Activated T-cell treated with anti-CD3 and anti-CD28 coated beads, Interleukin-2, amount 50 U/mL, for 72 hours (primary cell): ENCODE data around the gene KLF13. TPM values are rescaled to one million over a fixed set of nuclear protein-coding genes. Genes with fewer than 3 reads are reported as not detected.

Experiments
- ATAC-seq, 2 donors: fragments of 150-1000 bp; cut with Tn5 transposase; replicated peaks in 1 of 2; 2 replicates each; pipeline ENCODE4 v1.10.0; 2021; ENCODE audit warnings: moderate library complexity in 2 of 2, mild to moderate bottlenecking in 1 of 2
- DNase-seq, 2 donors: peaks; one replicate each; pipeline ENCODE4 v3.0.0; 2021 to 2022; ENCODE audit warnings: mixed read lengths in 1 of 2
- H3K27ac Mint-ChIP-seq: one replicate; pipeline ENCODE4 v1.8.0; 2022; ENCODE audit warnings: mild to moderate bottlenecking, moderate library complexity, mixed read lengths
- H3K27me3 Mint-ChIP-seq: one replicate; pipeline ENCODE4 v1.8.0; 2022; ENCODE audit warnings: low read depth, mixed read lengths
- H3K36me3 Mint-ChIP-seq, 2 donors: one replicate each; pipeline ENCODE4 v1.8.0; 2022; ENCODE audit warnings: mixed read lengths in 2 of 2, mild to moderate bottlenecking in 1 of 2; ENCODE audit not compliant: insufficient read depth in 2 of 2
- H3K4me1 Mint-ChIP-seq: one replicate; pipeline ENCODE4 v1.8.0; 2022; ENCODE audit warnings: low read depth, mixed read lengths
- H3K4me3 Mint-ChIP-seq, 2 donors: one replicate each; pipeline ENCODE4 v1.8.0; 2022; ENCODE audit warnings: mild to moderate bottlenecking in 2 of 2, mixed read lengths in 2 of 2, moderate library complexity in 2 of 2
- H3K9me3 Mint-ChIP-seq, 2 donors: one replicate each; pipeline ENCODE4 v1.8.0; 2022; ENCODE audit warnings: mixed read lengths in 2 of 2
- total RNA-seq, 2 donors: library from RNA; stranded (reverse); gene quantifications; one replicate each; pipeline ENCODE4 v1.2.3, GENCODE V29; 2022

KLF13 gene
- total RNA-seq, 2 donors from 2014 or later = 260 to 273 TPM

DNA sequence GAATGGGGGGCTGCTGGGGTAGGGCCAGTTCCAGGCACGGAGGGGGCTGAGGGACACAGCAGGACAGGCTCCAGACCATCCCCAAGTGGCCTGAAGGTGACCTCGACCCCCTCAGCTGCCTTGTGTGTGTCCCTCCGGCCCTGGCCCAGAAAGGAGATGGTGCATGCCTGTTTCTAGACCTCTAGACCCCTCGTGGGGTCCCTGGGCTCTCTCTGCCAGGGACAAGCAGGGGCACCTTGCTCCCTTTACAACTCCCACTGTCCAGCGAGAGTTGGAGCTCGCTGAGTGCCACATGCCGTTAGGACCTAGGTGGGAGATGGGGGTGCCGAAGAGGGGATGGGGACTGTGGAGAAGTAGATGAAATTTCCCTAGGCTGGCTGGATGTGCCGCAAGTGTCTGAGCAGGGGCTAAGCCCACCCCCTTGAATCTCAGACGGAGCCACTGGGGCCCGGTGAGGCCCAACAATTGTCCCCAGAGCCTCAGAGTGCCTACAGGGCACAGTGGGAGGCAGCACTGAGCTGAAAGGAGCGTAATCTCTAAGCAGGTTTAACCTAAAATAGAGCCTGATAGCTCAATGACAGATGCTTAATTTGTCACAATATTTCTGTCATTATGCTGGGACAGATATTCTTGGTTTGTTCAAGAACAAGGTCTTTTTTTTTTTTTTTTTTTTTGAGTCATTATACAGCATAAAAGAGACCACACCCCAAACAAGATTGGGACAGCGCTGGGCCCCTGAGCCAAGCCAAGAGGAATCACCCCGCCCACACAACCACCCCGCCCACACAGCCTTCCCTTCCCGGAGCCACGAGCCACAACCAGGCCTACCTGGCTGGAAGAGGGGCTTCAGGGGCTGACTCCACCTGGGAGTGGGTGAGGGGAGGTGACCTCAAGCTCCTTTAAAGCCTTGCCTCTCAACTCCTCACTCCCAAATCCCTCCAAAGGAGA lies 23.6 kb upstream of the KLF13 start:
- peak in 1 of 2 donors; percentile 21 for DNase-seq
- Mint-ChIP-seq H3K27ac (no peak overlapping the region), H3K9me3 (no peaks in the 10 kb centered on the region), H3K27me3 (peaks cover 7% of the 10 kb centered on the region), H3K4me1 (peaks cover 42% of the 10 kb centered on the region), H3K36me3 (no peaks in the 10 kb centered on the region), H3K4me3 (peak overlapping the region in 1 of 2 donors; percentile 17)
- ATAC-seq = peak; percentile 54 to 60

DNA sequence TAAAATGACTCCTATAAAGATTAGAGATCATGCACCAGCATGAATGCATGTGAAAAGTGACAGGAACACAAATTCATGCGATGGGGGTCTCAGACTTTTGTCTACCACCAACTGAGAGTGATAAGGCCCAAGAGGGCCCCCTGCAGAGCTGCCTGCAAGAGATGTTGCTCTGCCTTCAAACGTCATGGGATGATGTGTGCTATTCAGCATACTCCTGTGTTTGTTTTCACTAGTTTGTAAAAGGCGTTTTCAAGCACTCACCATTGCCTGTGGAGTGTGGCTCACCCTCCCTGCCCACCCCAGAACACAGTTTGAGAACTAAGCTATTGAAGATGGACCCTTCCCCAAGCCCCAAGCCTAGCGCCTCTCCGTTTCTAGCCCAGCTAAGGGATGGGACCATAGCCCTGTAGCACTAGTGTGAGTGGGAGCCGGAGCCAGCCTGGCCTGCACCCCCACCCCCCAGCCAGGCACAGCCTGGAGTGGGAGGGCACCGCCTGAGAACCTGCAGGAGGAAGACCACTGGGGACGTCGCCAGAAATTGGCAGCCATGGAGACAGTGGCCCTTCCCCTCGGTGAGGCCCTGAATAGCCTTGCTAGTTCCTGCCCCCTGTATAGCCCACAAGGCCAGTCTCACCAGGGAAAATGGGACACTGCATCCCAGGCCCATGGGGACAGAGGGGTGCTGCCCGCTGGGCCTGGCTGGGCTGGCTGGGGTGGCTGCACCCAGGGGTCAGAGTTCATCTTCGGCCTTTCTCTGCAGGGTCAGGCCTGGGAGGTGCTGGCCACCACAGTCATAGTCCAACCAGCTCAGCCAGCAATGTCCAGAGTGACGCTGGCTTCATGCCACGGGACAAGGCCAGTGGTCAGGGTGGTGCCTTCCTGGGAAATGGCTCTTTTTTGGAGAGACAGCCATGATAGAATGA lies 22.6 kb upstream of the KLF13 start:
- H3K9me3 Mint-ChIP-seq = no peaks in the 10 kb centered on the region
- DNase-seq = no peak
- H3K4me3 Mint-ChIP-seq = peak overlapping the region in 1 of 2 donors; percentile 17
- H3K36me3 Mint-ChIP-seq = no peaks in the 10 kb centered on the region
- peak; percentile 29 to 40 for ATAC-seq
- peaks cover 7% of the 10 kb centered on the region for H3K27me3 Mint-ChIP-seq
- peaks cover 48% of the 10 kb centered on the region for H3K4me1 Mint-ChIP-seq
- H3K27ac Mint-ChIP-seq = no peak overlapping the region

DNA sequence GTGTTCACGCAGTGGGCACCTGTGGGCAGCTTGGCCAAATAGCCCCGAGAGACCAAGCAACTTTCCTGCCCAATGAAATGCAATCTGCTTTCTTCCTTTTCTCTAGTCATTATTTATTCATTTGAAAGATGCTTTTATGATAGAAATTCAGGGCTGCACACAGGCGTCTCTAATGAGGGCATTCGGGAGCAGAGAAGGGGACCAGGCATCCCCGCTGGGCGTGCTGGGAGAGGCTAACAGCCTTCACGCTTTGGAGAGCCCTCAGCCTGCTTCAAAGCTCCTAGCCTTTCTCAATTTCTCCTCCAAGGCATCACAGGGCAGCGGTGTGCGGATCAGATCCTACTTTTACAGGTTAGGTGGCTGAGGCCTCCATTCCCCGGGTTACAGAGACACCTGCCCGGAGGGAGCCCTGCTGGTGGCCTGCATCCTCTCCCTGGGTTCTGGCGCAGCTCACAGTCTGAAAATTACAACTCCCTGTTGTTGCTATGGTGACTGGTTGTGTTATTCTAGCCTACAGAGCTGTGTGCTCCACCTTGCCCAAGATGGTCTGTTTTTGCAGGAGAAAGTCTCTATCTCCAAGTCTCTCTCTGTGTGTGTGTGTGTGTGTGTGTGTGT lies 21.8 kb upstream of the KLF13 start:
- H3K27me3 Mint-ChIP-seq = peaks cover 7% of the 10 kb centered on the region
- peaks cover 54% of the 10 kb centered on the region for H3K4me1 Mint-ChIP-seq
- H3K36me3 Mint-ChIP-seq = no peaks in the 10 kb centered on the region
- ATAC-seq = no peak
- H3K9me3 Mint-ChIP-seq = no peaks in the 10 kb centered on the region
- no peak for DNase-seq
- no peak overlapping the region for H3K4me3 Mint-ChIP-seq
- no peak overlapping the region for H3K27ac Mint-ChIP-seq

DNA sequence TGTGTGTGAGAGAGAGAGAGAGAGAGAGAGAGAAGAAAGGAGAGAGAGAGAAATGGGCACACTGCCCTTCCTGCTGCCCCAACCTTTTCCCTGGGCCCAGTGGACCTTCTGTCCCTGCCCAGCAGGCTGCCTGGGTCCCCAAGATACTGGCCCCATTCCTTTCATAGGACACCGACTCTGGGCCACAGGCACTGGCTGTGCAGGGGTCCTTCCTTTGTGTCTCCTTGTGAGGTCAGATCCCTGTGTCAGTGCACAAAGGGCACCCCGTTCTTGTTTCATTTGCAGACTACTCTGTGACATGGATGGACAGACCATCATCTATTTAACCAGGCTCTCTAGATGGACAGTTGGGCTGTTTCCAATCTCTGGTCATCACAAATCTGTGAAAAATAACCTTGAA lies 21.3 kb upstream of the KLF13 start:
- DNase-seq (no peak), ATAC-seq (no peak)
- no peak overlapping the region for H3K4me3 Mint-ChIP-seq
- no peak overlapping the region for H3K27ac Mint-ChIP-seq
- no peaks in the 10 kb centered on the region for H3K36me3 Mint-ChIP-seq
- H3K27me3 Mint-ChIP-seq = peaks cover 7% of the 10 kb centered on the region
- peaks cover 58% of the 10 kb centered on the region for H3K4me1 Mint-ChIP-seq
- H3K9me3 Mint-ChIP-seq = no peaks in the 10 kb centered on the region

DNA sequence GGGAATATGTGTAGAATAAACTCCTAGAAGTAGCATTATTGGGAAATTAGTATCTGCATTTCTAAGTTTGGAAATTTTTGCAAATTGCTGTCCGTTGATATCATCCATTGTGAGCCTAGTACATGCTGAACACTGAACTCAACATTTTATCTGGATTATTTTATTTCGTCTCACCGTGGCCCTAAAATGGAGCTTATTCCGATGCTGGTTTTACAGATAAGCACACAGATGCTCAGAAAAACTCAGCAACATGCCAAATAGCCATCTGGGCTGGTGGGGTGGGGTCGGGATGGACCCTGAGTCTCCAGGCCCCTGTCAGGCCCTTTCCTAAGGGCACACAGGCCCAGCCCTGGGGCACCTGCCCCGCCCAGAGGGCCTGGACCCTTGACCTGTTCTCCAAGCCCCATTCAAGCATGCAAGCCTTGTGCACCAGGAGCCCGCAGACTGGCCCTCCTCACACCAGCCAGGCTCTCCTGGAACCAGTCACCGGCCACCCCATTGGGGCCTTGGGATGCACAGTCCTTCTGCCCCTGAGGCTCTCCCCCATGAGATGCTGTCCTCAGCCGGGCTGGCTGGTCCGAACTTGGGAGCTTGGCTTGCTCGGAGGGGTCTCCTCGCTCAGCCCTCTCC lies 20.7 kb upstream of the KLF13 start:
- H3K9me3 Mint-ChIP-seq = no peaks in the 10 kb centered on the region
- no peak overlapping the region for H3K27ac Mint-ChIP-seq
- H3K4me3 Mint-ChIP-seq = no peak overlapping the region
- no peak for DNase-seq
- H3K27me3 Mint-ChIP-seq = peaks cover 7% of the 10 kb centered on the region
- peaks cover 58% of the 10 kb centered on the region for H3K4me1 Mint-ChIP-seq
- H3K36me3 Mint-ChIP-seq = no peaks in the 10 kb centered on the region
- ATAC-seq = no peak

DNA sequence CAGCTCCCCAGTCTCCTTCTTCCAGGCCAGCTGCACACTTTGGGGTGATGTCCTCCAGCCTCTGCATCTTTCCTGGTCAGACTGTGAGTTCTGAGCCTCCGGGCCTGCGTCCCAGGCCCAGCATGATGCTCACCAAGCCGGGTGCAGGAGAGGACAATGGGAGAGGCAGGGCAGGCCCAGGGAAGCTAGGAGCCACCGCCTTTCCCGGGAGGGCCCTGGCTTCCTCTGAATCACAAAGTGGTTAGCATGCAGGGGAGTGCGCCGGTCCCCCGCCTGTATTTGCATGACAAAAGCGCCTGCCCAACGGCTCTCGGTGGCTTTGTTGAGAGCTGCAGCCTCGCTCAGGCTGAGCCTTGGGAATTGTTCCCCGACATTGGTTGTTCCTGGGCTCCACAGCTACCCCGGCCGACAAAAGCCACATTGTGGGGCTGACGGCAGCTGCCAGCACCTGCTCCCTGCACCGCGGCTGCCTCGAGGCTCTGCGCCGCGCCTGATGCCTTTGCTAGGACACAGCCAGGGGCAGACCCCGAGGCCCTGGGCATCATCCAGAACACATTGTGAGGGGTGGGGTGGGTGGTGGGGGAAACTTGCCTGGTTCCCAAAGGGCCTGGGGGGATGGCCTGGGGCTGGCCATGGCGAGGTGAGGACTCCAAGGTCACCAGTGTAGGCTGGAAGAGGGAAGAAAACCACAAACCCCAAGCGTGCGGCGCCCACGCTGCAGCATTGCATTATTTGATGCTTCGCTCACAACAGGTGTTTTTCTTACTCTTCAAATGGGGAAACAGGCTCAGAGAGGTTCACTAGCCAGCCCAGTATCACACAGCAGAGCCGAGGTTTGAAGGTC lies 20.0 kb upstream of the KLF13 start:
- H3K36me3 Mint-ChIP-seq = no peaks in the 10 kb centered on the region
- no peaks in the 10 kb centered on the region for H3K9me3 Mint-ChIP-seq
- no peak overlapping the region for H3K4me3 Mint-ChIP-seq
- H3K27me3 Mint-ChIP-seq = peaks cover 7% of the 10 kb centered on the region
- DNase-seq (no peak), ATAC-seq (no peak)
- peaks cover 58% of the 10 kb centered on the region for H3K4me1 Mint-ChIP-seq
- H3K27ac Mint-ChIP-seq = no peak overlapping the region

DNA sequence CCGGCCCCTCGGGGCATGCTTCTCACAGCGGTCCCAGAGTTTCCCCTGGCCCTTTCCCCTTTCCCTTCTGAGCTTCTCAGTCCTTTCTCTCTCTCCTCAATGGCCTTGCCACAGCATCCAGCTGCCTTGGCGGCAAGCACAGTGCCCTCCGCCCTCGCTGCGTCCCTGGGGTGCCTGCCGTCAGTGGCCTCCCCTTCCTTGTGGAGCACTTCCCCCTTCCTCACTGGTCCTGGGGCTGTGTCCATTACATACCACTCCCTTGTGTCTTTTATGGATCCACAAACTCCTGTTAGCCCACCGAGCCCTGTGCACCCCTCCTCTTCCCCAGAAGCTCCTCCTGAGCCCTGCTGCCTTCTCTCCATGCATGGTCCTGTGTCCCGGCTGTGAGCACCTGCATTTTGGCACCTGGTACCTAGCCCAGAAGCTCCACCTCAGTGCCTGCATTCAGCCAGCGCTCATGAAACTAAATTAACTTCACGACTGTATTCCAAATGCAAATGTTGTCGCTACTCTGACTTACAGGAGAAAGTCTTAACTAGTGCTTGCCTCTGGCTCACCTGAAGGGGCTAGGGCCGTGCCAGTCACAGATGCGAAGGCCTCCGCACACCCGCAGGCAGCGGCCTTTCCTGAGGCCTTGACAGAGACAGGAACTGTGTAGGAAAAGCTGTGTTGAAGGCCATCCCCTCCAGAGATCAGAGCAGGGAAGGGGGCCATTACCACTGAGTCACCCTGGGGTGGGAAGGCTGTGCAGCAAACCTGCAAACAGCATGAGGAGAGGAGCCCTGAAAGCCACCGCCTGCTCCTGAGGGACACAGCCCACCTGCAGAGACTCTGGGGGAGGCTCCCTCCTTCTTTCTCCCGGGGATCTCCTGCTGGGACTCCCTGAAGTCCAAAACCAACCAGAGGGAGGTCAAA lies 19.1 kb upstream of the KLF13 start:
- peaks cover 7% of the 10 kb centered on the region for H3K27me3 Mint-ChIP-seq
- ATAC-seq (no peak), DNase-seq (no peak)
- H3K9me3 Mint-ChIP-seq = no peaks in the 10 kb centered on the region
- peaks cover 51% of the 10 kb centered on the region for H3K4me1 Mint-ChIP-seq
- H3K4me3 Mint-ChIP-seq = no peak overlapping the region
- H3K27ac Mint-ChIP-seq = no peak overlapping the region
- H3K36me3 Mint-ChIP-seq = no peaks in the 10 kb centered on the region

DNA sequence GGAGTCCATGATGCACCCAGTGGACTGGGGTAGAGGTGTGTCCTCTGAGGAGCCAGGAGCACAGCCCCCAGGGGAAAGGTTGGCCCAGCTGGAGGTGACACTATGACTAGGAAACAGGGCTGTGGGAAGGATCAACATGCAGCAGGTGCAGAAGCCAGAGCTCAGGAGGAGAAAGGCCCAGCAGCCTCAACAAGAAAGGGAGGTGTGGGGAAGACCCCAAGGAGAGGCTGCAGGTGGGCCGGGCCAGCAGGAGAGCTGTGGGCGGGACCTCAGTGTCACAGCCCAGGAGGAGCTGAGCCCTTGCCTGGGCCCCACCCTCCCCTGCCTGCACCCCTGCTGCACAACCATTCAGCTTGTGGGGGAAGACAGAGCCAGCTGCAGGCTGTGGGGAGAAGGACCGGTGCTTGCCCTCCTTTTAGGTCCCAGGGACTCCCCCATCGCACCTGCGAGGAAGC lies 18.4 kb upstream of the KLF13 start:
- Mint-ChIP-seq H3K27me3 (peaks cover 7% of the 10 kb centered on the region), H3K9me3 (no peaks in the 10 kb centered on the region), H3K36me3 (peaks cover 0 to 2% of the 10 kb centered on the region in 2 donors), H3K4me1 (peaks cover 44% of the 10 kb centered on the region), H3K4me3 (peak overlapping the region in 1 of 2 donors; percentile 22), H3K27ac (no peak overlapping the region)
- ATAC-seq (peak; percentile 42 to 43), DNase-seq (peak in 1 of 2 donors; percentile 17)

DNA sequence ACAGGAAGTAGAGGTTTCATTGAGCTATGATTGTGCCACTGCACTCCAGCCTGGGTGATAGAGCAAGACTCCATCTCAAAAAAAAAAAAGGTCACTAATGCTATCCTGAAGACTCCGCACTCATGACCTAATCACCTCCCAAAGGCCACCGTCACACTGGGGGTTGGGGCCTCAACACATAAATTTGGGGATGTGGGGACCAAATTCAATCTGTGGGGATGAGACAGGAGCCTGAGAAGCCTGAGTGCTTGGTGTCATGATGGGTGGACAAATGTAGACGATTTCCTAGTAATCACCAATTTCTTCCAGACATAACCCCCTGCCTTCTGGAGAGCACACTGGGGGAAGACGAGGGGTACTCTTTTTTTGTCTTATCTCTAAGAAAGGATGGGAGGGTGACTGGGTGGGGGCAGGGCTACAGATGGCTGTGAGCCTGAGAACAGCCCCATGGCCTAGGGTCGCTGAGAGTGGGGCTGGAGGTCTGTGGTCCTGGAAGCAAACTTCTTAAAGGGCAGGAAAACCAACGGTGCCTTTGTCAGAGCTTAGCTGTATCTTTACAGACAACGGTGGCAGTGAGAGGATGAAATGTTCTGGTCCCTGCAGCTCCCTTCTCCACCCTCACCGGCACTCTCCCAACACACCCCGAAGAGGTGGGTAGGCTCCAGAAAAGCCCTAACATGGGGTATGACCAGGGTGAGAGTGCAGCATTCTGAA lies 16.6 kb upstream of the KLF13 start:
- Mint-ChIP-seq H3K27me3 (peaks cover 7% of the 10 kb centered on the region), H3K27ac (no peak overlapping the region)

DNA sequence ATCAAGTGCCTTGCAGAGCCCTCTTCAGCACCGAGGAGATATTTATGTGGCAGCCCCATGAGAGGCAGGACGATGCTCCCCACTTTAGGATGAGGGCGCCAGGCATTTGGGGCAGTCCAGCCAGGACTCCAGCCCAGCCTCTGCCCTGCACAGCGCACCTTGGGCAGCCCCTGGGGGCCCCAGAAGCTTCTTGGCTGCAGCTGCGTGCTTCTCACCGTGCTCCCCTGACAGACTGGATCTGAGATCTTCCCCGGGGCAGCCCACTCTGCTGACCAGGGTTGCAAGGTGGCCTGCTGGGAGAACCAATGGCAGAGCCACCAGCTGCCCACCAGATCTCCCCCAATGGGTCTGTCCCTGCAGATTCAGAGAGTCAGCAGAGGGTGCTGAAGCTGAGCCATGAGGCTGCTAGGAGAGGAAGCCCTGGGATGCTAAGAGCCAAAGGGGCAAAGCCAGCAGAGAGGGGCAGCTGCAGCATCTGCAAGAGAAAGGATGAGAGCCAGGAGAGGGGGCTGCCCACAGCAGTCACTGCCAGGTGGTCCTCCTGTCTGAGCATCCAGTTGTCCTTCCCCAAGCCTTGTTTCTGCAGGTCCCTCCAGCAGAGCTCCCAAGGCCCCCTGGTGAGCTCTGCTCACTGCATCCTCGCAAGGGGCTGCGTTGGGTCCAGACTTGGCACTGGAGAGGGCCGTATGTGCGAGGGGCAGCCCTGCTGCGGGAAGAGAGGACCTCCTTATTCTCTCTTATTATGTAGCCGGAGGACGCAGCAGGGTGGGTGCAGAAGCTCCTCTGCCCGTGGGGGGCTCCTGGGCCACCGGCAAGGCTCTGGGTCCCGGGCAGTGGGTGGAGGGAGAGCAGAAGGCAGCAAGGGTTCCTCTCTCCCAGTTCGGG lies 14.7 kb upstream of the KLF13 start:
- no peak for ATAC-seq
- no peak for DNase-seq
- Mint-ChIP-seq H3K27me3 (peaks cover 7% of the 10 kb centered on the region), H3K4me3 (no peak overlapping the region), H3K4me1 (peaks cover 43% of the 10 kb centered on the region), H3K36me3 (peaks cover 0 to 4% of the 10 kb centered on the region in 2 donors), H3K27ac (no peak overlapping the region), H3K9me3 (no peaks in the 10 kb centered on the region)

More for the DNA sequence above, 16.6 kb upstream of the KLF13 start:
- ATAC-seq = no peak
- peaks cover 0 to 4% of the 10 kb centered on the region in 2 donors for H3K36me3 Mint-ChIP-seq
- no peak for DNase-seq
- peaks cover 37% of the 10 kb centered on the region for H3K4me1 Mint-ChIP-seq
- H3K9me3 Mint-ChIP-seq = no peaks in the 10 kb centered on the region
- H3K4me3 Mint-ChIP-seq = no peak overlapping the region
